BLaER1 treated with 17β-estradiol and CSF1 and Interleukin-3, amounts not matched to agents 10 nM and 100 nM (cell line): ENCODE measurements around the gene CETN1.

Source experiments
- H3K27ac ChIP-seq, 11 experiments: shearing (Covaris generic); formaldehyde crosslinking; 2 replicates each; pipeline ENCODE4 v1.8.1; 2022
- H3K27me3 ChIP-seq, 11 experiments: shearing (Covaris generic); formaldehyde crosslinking; 2 replicates each; pipeline ENCODE4 v1.8.1; 2022
- H3K36me3 ChIP-seq, 11 experiments: shearing (Covaris generic); formaldehyde crosslinking; 2 replicates each; pipeline ENCODE4 v1.8.1; 2022
- H3K4me1 ChIP-seq, 10 experiments: shearing (Covaris generic); formaldehyde crosslinking; 2 replicates each; pipeline ENCODE4 v1.8.1; 2022
- H3K4me2 ChIP-seq, 11 experiments: shearing (Covaris generic); formaldehyde crosslinking; 2 replicates each; pipeline ENCODE4 v1.8.1; 2022
- H3K4me3 ChIP-seq, 10 experiments: shearing (Covaris generic); formaldehyde crosslinking; 2 replicates each; pipeline ENCODE4 v1.8.1; 2022
- H3K9ac ChIP-seq, 11 experiments: shearing (Covaris generic); formaldehyde crosslinking; 2 replicates each; pipeline ENCODE4 v1.8.1; 2022
- H3K9me3 ChIP-seq, 11 experiments: shearing (Covaris generic); formaldehyde crosslinking; replicated peaks in 1 of 11; 2 replicates each; pipeline ENCODE4 v1.8.1; 2022
- H4K20me1 ChIP-seq, 11 experiments: shearing (Covaris generic); formaldehyde crosslinking; 2 replicates each; pipeline ENCODE4 v1.8.1; 2022
- Cebpa-rat ChIP-seq, 11 experiments: shearing (Covaris generic); IDR thresholded peaks; 2 replicates each; pipeline ENCODE4 v1.8.1; 2022

The CETN1 gene

DNA sequence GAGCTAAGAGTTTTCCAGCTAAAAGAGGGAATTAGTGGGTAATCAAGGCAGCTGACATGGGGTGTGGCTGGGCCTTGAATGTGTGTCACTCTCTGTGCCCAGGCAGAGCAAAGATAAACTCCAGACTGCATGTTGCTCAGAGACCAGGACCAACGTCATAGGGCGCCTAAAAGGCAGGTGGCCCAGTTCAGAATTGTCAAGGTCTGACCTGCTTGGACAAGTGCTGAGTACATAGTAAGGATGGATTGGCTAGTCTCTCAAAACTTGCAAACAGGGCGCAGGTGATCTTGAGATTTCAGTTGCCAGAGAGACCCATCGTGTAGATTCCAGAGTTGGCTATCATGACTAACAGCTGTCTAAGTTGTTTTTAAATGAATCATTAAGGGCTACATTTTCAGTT, 35.6 kb downstream of the CETN1 start:
- H3K9ac ChIP-seq, result peak overlapping the region in 1 of 11 experiments; percentile 8; a peak in 3 of 22 replicates
- H3K27ac ChIP-seq, result peak overlapping the region in 10 of 11 experiments; percentile 15 to 81 (median 52); a peak in 19 of 22 replicates
- no peaks in the 10 kb centered on the region for H3K36me3 ChIP-seq
- H4K20me1 ChIP-seq, result no peaks in the 10 kb centered on the region
- no peak overlapping the region for H3K4me3 ChIP-seq
- peak overlapping the region in 6 of 11 experiments; percentile 24 to 77 (median 62); a peak in 9 of 22 replicates for H3K4me2 ChIP-seq
- peaks cover 0 to 33% (median 15%) of the 10 kb centered on the region in 10 experiments; a peak in 13 of 20 replicates for H3K4me1 ChIP-seq
- no peaks in the 10 kb centered on the region for H3K9me3 ChIP-seq
- no peaks in the 10 kb centered on the region for H3K27me3 ChIP-seq
- TF ChIP-seq Cebpa-rat (IDR thresholded peaks at IDR 0.05), result no peak

DNA sequence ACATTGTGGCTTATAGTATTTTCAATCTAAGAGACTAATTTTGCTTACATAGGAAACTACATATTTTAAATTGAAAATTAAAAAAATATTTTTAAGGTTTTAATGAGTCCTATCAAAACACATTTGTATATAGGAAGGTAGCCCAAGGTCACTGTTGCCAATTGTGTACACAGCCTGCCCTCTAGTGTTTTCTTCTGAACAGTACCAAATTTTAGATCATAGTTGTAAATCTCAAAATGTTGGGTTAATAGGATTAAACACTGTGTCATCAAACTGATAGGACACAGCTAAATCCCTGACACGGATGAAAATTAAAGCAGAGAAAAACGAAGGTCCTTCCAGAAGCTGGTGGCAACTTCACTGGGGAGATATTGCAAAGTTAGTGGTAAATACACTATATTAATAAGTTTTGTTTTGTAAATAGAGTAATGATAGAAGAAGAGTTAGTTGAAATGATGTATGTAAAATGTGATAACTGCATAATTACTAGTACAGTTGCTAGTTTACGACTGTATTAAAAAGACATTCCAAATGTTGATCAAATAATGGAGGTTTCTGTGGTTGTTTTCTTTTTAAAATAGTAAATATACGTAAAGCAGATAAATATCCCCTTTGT, 36.3 kb downstream of the CETN1 start:
- no peaks in the 10 kb centered on the region for H3K36me3 ChIP-seq
- peaks cover 0 to 34% (median 15%) of the 10 kb centered on the region in 10 experiments; a peak in 16 of 20 replicates for H3K4me1 ChIP-seq
- H3K27me3 ChIP-seq, result no peaks in the 10 kb centered on the region
- H3K4me3 ChIP-seq, result no peak overlapping the region
- H3K27ac ChIP-seq, result peak overlapping the region in 2 of 11 experiments; percentile 57 to 67; a peak in 4 of 22 replicates
- no peak overlapping the region for H3K9ac ChIP-seq
- no peak for TF ChIP-seq Cebpa-rat (IDR thresholded peaks at IDR 0.05)
- H4K20me1 ChIP-seq, result no peaks in the 10 kb centered on the region
- H3K9me3 ChIP-seq, result no peaks in the 10 kb centered on the region
- H3K4me2 ChIP-seq, result peak overlapping the region in 1 of 11 experiments; percentile 58; a peak in 2 of 22 replicates

DNA sequence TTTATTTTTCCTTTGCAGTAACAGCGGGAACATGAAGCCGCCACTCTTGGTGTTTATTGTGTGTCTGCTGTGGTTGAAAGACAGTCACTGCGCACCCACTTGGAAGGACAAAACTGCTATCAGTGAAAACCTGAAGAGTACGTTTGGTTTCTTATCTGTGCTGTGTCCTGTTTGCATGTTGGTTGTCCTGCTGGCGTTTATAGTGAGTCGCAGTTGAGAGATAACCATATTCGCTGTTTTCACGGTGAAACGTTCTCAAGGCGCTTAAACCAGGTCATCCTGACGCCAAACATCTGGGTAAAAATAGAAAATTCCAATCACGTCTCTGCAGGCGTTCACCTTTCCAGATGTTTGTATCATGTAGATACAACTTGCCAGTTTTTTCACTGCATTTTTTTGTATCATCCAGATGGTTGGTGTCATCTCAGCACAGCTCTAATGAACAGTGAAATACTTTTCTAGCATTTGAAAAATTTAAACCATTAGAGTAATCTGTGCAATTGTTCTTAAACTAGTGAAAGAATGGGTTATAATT, 37.9 kb downstream of the CETN1 start:
- no peak overlapping the region for H3K4me2 ChIP-seq
- TF ChIP-seq Cebpa-rat (IDR thresholded peaks at IDR 0.05), result no peak
- H3K9ac ChIP-seq, result no peak overlapping the region
- no peak overlapping the region for H3K4me3 ChIP-seq
- H3K4me1 ChIP-seq, result peaks cover 0 to 38% (median 15%) of the 10 kb centered on the region in 10 experiments; a peak in 16 of 20 replicates
- no peaks in the 10 kb centered on the region for H4K20me1 ChIP-seq
- no peaks in the 10 kb centered on the region for H3K36me3 ChIP-seq
- no peaks in the 10 kb centered on the region for H3K27me3 ChIP-seq
- no peak overlapping the region for H3K27ac ChIP-seq
- no peaks in the 10 kb centered on the region for H3K9me3 ChIP-seq

DNA sequence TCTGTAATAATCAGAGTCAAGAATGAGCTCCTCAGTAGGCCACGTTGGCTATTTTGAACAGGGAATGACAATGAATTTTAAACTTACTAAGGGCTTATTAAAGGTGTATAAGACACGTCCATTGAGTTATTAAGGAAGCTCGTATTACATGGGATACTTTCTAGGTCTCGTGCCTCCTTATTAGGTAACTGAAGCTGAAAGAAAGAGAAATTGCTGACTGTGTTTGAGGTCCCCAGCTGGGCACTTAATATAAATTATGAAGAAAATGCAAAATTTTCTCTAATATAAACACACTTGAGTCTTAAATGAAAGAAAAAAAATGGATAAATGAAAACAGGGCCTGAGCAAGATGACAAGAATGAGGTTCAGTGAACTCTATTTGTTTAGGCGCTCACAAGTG, 38.4 kb downstream of the CETN1 start:
- Histone ChIP-seq H3K9me3 (no peaks in the 10 kb centered on the region), H3K4me2 (no peak overlapping the region), H3K36me3 (no peaks in the 10 kb centered on the region), H4K20me1 (no peaks in the 10 kb centered on the region), H3K27me3 (no peaks in the 10 kb centered on the region), H3K4me1 (peaks cover 0 to 35% (median 15%) of the 10 kb centered on the region in 10 experiments; a peak in 16 of 20 replicates), H3K27ac (no peak overlapping the region), H3K9ac (no peak overlapping the region), H3K4me3 (no peak overlapping the region)
- no peak for TF ChIP-seq Cebpa-rat (IDR thresholded peaks at IDR 0.05)

DNA sequence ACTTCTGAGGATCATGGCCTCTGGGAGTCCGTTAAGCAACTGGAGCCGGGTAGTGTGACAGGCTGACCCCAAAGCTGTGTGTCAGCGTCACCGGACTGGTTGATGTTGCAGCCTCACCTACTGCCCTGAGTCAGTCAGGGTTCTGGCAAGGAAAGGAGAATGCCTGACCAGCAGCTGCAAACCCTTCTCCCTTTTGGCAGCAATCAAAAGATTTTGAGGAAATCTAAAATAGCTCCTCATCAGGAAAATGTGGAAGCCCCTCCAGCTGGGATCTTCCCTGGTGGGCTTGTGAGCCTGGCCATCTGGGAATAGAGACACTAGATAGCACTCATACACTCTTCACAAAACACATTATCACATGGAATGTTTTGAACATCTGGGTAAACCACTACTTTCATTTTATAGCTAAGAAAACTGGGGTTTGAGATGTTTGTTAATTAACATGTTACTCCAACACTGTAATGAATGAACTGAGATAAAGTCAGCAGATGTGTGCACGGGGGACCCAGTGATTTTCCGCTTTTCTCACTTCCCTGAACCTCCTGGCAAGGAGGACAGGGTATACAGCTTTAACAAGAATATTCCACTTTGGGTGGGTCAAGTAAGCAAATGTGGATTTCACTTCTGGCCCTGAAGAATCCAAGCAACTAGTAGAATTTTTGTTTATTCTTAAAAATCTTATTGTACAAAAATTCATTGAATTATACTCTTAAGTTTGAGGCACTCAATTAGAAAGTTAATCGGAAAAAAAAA, 41.3 kb downstream of the CETN1 start:
- Histone ChIP-seq H3K36me3 (no peaks in the 10 kb centered on the region), H3K9me3 (no peaks in the 10 kb centered on the region)

DNA sequence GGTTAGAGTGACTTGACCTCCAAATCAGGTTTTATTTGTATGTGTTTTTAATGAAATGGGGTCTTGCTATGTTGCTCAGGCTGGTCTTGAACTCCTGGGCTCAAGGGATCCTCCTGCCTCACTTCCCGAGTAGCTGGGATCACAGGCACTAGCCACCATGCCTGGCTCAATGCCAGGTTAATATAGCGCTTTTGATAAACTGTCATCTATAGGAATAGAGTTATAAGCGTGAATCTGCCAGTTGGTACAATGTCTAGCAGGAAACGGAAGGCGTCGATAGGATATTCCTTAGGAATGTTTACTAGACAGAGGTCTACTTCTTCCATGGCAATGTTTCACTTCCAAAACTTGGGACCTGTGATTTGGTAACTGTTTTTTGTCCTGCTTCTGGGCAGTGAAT, 42.1 kb downstream of the CETN1 start:
- Histone ChIP-seq H3K4me1 (peaks cover 0 to 8% (median 0%) of the 10 kb centered on the region in 10 experiments; a peak in 3 of 20 replicates), H3K9ac (no peak overlapping the region), H3K9me3 (no peaks in the 10 kb centered on the region), H3K36me3 (no peaks in the 10 kb centered on the region), H3K4me3 (no peak overlapping the region), H3K4me2 (no peak overlapping the region), H3K27me3 (no peaks in the 10 kb centered on the region), H3K27ac (no peak overlapping the region), H4K20me1 (no peaks in the 10 kb centered on the region)
- no peak for TF ChIP-seq Cebpa-rat (IDR thresholded peaks at IDR 0.05)

More for the DNA sequence above, 41.3 kb downstream of the CETN1 start:
- H3K9ac ChIP-seq, result no peak overlapping the region
- H3K4me3 ChIP-seq, result no peak overlapping the region
- H3K4me2 ChIP-seq, result 0 out of 22 replicates have a peak overlapping the region, but pooled peaks of 1 of the 11 experiments have one; percentile 2
- peaks cover 0 to 8% (median 0%) of the 10 kb centered on the region in 10 experiments; a peak in 4 of 20 replicates for H3K4me1 ChIP-seq
- no peaks in the 10 kb centered on the region for H4K20me1 ChIP-seq
- H3K27me3 ChIP-seq, result no peaks in the 10 kb centered on the region
- no peak overlapping the region for H3K27ac ChIP-seq
- TF ChIP-seq Cebpa-rat (IDR thresholded peaks at IDR 0.05), result no peak

DNA sequence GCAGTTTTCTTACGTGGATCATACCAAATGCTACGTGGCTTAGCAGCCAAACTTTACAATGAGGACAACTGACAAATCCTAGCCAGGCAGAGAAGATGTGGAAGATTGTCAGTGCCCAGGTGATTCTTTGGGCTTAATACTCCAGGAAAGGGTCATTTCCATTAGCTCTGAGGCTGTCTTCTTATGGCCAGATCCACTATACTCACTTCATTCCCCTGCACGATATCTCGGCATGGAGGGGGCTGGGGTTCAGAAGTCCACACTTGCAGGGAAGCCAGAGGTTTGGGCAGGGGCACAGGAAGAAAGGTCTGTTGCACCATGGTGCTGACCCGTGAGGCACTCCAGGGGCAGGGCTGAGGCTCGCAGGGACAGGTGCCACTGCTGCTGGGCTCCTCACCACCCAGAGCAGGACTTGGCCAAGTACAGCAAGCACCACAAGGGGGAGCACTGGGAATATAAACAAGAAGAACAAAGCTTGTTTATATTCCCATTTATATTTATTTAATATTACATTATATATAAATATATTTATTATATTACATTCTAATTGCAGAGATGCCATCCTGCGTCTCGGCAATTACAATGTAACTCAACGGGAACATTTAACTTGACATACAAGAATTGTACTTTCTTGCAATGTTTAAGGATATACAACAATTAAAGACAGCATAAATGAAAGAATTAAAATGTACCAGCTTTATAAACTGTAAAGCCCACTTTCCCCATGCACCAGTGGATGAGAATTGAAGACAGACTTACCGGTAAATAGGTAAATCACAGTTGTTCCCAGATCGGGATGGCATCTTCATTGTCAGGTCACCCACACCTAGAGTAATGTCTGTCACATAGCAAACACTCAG, 43.8 kb downstream of the CETN1 start:
- H3K9ac ChIP-seq, result no peak overlapping the region
- H3K27me3 ChIP-seq, result no peaks in the 10 kb centered on the region
- H3K4me1 ChIP-seq, result peaks cover 0 to 8% (median 0%) of the 10 kb centered on the region in 10 experiments; a peak in 3 of 20 replicates
- no peak overlapping the region for H3K4me2 ChIP-seq
- H4K20me1 ChIP-seq, result no peaks in the 10 kb centered on the region
- TF ChIP-seq Cebpa-rat (IDR thresholded peaks at IDR 0.05), result no peak
- no peaks in the 10 kb centered on the region for H3K36me3 ChIP-seq
- H3K9me3 ChIP-seq, result no peaks in the 10 kb centered on the region
- H3K4me3 ChIP-seq, result no peak overlapping the region
- no peak overlapping the region for H3K27ac ChIP-seq

DNA sequence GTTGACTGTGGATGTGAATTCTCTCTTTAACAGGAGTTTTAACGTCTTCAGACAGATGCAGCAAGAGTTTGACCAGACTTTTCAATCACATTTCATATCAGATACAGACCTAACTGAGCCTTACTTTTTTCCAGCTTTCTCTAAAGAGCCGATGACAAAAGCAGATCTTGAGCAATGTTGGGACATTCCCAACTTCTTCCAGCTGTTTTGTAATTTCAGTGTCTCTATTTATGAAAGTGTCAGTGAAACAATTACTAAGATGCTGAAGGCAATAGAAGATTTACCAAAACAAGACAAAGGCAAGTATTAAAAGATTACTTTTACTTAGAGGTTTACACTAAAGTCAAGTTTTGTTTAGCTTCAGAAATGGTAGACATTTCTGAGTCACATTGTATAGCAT, 47.1 kb downstream of the CETN1 start:
- no peaks in the 10 kb centered on the region for H4K20me1 ChIP-seq
- H3K9me3 ChIP-seq, result no peaks in the 10 kb centered on the region
- H3K9ac ChIP-seq, result no peak overlapping the region
- H3K36me3 ChIP-seq, result no peaks in the 10 kb centered on the region
- H3K4me2 ChIP-seq, result no peak overlapping the region
- no peak overlapping the region for H3K4me3 ChIP-seq
- H3K4me1 ChIP-seq, result no peaks in the 10 kb centered on the region
- no peak overlapping the region for H3K27ac ChIP-seq
- no peak for TF ChIP-seq Cebpa-rat (IDR thresholded peaks at IDR 0.05)
- no peaks in the 10 kb centered on the region for H3K27me3 ChIP-seq
